Measurements from ENCODE around the gene LRRC2.

The LRRC2 gene

GRCh38 chr3:46517016-46517783 lies 48.9 kb downstream of the LRRC2 start:
- DNase-seq, result no peak

GRCh38 chr3:46516521-46516920 lies 49.6 kb downstream of the LRRC2 start:
- no peak for TF ChIP-seq POLR2A (IDR thresholded peaks at IDR 0.05; ENCODE audit: low read length)
- TF ChIP-seq GATA1 (IDR thresholded peaks at IDR 0.05; ENCODE audit: low read depth, low read length), result no peak
- DNase-seq, result no peak

More at GRCh38 chr3:46517016-46517783, 48.9 kb downstream of the LRRC2 start:
- no peak for TF ChIP-seq POLR2A (IDR thresholded peaks at IDR 0.05; ENCODE audit: low read length)
- TF ChIP-seq GATA1 (IDR thresholded peaks at IDR 0.05; ENCODE audit: low read depth, low read length), result no peak

GRCh38 chr3:46512191-46512749 lies 53.8 kb downstream of the LRRC2 start:
- TF ChIP-seq POLR2A (IDR thresholded peaks at IDR 0.05; ENCODE audit: low read length) (no peak), GATA1 (IDR thresholded peaks at IDR 0.05; ENCODE audit: low read depth, low read length) (no peak)
- no peak for DNase-seq

GRCh38 chr3:46509661-46510187 lies 56.4 kb downstream of the LRRC2 start:
- DNase-seq, result peak; percentile 72 to 73
- no peak for TF ChIP-seq GATA1 (IDR thresholded peaks at IDR 0.05; ENCODE audit: low read depth, low read length)

GRCh38 chr3:46508850-46509591 lies 57.1 kb downstream of the LRRC2 start:
- peak; percentile 84 to 96 for DNase-seq
- TF ChIP-seq POLR2A (IDR thresholded peaks at IDR 0.05; ENCODE audit: low read length), result peak; percentile 28
- peak; percentile 80 for TF ChIP-seq GATA1 (IDR thresholded peaks at IDR 0.05; ENCODE audit: low read depth, low read length)

GRCh38 chr3:46506526-46506925 lies 59.6 kb downstream of the LRRC2 start:
- DNase-seq, result no peak
- no peak for TF ChIP-seq GATA1 (IDR thresholded peaks at IDR 0.05; ENCODE audit: low read depth, low read length)
- no peak for TF ChIP-seq POLR2A (IDR thresholded peaks at IDR 0.05; ENCODE audit: low read length)

GRCh38 chr3:46505953-46506352 lies 60.1 kb downstream of the LRRC2 start:
- TF ChIP-seq POLR2A (IDR thresholded peaks at IDR 0.05; ENCODE audit: low read length) (no peak), GATA1 (IDR thresholded peaks at IDR 0.05; ENCODE audit: low read depth, low read length) (no peak)
- no peak for DNase-seq

- peak; percentile 20 for TF ChIP-seq POLR2A (IDR thresholded peaks at IDR 0.05; ENCODE audit: low read length)
- no peak for TF ChIP-seq GATA1 (IDR thresholded peaks at IDR 0.05; ENCODE audit: low read depth, low read length)
- peak; percentile 56 to 66 for DNase-seq
Measured at GRCh38 chr3:46504789-46505188, 61.3 kb downstream of the LRRC2 start.

GRCh38 chr3:46503200-46503874 lies 62.8 kb downstream of the LRRC2 start:
- no peak for TF ChIP-seq GATA1 (IDR thresholded peaks at IDR 0.05; ENCODE audit: low read depth, low read length)
- peak; percentile 56 for TF ChIP-seq POLR2A (IDR thresholded peaks at IDR 0.05; ENCODE audit: low read length)
- DNase-seq, result no peak

- no peak for TF ChIP-seq POLR2A (IDR thresholded peaks at IDR 0.05; ENCODE audit: low read length)
- no peak for TF ChIP-seq GATA1 (IDR thresholded peaks at IDR 0.05; ENCODE audit: low read depth, low read length)
Measured at GRCh38 chr3:46501702-46502101, 64.4 kb downstream of the LRRC2 start.

GRCh38 chr3:46500656-46501635 lies 65.2 kb downstream of the LRRC2 start:
- no peak for DNase-seq
- no peak for TF ChIP-seq POLR2A (IDR thresholded peaks at IDR 0.05; ENCODE audit: low read length)
- no peak for TF ChIP-seq GATA1 (IDR thresholded peaks at IDR 0.05; ENCODE audit: low read depth, low read length)

More at GRCh38 chr3:46501702-46502101, 64.4 kb downstream of the LRRC2 start:
- DNase-seq, result no peak

GRCh38 chr3:46498916-46499519 lies 67.1 kb downstream of the LRRC2 start:
- TF ChIP-seq GATA1 (IDR thresholded peaks at IDR 0.05; ENCODE audit: low read depth, low read length) (no peak), POLR2A (IDR thresholded peaks at IDR 0.05; ENCODE audit: low read length) (no peak)
- peak; percentile 36 to 37 for DNase-seq

Data from erythroblast (primary cell).